ENCODE measurements around the gene CASTOR1. TPM values are rescaled to one million over a fixed set of nuclear protein-coding genes. Genes with fewer than 3 reads are reported as not detected.

The CASTOR1 gene
- total RNA-seq, 1 donor from 2014 or later: 2.4 TPM

DNA sequence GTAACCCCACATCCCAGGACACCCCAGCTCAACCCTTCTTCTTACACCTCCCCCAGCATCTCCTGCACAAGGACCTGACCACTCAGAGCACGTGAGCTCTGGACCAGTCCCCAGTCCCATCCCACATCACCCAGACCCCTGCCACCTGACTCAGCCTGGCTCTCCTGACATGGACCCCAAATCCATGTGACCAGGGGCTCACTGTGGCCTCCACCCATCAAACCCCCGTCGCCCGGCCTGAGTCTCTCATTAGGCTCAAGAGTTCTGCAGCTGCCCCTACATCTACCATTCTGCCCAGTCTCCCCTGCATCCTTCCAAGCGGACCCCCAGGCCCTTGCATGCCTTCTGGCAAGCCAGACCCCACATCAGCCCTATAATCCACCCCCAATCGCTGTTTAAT, 40.8 kb downstream of the CASTOR1 start:
- no peaks in the 10 kb centered on the region for H3K36me3 ChIP-seq (ENCODE audit: control insufficient read depth, insufficient read depth, low read length)
- no peaks in the 10 kb centered on the region for H3K27me3 ChIP-seq (ENCODE audit: control insufficient read depth, insufficient read depth, low read length)
- DNase-seq (ENCODE audit: low read depth) (no peak), FAIRE-seq (no peak)
- TF ChIP-seq, protein P1, sequence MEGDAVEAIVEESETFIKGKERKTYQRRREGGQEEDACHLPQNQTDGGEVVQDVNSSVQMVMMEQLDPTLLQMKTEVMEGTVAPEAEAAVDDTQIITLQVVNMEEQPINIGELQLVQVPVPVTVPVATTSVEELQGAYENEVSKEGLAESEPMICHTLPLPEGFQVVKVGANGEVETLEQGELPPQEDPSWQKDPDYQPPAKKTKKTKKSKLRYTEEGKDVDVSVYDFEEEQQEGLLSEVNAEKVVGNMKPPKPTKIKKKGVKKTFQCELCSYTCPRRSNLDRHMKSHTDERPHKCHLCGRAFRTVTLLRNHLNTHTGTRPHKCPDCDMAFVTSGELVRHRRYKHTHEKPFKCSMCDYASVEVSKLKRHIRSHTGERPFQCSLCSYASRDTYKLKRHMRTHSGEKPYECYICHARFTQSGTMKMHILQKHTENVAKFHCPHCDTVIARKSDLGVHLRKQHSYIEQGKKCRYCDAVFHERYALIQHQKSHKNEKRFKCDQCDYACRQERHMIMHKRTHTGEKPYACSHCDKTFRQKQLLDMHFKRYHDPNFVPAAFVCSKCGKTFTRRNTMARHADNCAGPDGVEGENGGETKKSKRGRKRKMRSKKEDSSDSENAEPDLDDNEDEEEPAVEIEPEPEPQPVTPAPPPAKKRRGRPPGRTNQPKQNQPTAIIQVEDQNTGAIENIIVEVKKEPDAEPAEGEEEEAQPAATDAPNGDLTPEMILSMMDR (IDR thresholded peaks at IDR 0.05; ENCODE audit: insufficient read depth, low read length, severe bottlenecking): no peak
- H3K4me3 ChIP-seq (ENCODE audit: low read depth, low read length): no peak overlapping the region

DNA sequence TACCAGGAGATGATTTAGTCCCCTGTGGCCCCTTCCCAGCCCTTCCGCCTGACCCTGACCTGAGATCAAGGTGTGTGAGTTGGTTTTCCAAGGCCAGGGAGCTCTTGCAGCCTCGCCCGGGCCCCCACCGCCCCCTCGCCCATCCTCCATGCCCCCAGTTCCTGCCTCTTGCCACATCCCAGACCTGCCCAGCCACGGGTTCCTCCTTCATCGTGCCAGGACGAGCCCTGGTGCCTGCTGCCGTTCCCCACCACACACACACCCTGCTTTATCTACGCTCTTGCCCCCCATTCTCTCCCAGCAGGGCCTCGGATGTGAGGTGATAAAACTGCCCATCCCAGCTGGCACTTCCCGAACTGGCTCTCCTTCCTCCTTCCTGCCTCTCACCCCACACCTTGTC, 41.3 kb downstream of the CASTOR1 start:
- FAIRE-seq: no peak
- H3K4me3 ChIP-seq (ENCODE audit: low read depth, low read length): no peak overlapping the region

DNA sequence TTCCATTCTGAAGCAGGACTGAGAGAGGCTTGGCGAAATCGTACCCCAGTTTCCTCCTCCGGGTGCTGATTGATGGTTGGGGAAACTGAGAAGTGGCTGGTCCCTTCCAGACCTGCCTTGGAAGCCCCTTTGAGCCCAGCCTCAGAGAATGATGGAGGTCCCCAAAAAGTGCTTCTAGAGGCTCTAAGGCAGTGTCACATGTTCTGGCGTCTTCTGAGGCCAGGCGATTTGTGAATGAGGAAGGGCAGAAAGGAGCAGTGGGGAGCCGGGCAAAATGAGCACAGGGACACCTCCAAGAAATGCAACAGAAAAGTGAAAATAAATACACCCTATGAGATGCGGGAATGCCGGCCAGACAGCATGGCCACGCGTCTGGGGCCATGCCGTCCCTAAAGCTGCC, 41.7 kb downstream of the CASTOR1 start:
- no peak for DNase-seq (ENCODE audit: low read depth)
- H3K4me3 ChIP-seq (ENCODE audit: low read depth, low read length): no peak overlapping the region
- no peak for FAIRE-seq

More for the DNA sequence above, 41.3 kb downstream of the CASTOR1 start:
- Histone ChIP-seq H3K27me3 (ENCODE audit: control insufficient read depth, insufficient read depth, low read length) (no peaks in the 10 kb centered on the region), H3K36me3 (ENCODE audit: control insufficient read depth, insufficient read depth, low read length) (no peaks in the 10 kb centered on the region)
- TF ChIP-seq, protein P1 (IDR thresholded peaks at IDR 0.05; ENCODE audit: insufficient read depth, low read length, severe bottlenecking): no peak
- DNase-seq (ENCODE audit: low read depth): no peak

DNA sequence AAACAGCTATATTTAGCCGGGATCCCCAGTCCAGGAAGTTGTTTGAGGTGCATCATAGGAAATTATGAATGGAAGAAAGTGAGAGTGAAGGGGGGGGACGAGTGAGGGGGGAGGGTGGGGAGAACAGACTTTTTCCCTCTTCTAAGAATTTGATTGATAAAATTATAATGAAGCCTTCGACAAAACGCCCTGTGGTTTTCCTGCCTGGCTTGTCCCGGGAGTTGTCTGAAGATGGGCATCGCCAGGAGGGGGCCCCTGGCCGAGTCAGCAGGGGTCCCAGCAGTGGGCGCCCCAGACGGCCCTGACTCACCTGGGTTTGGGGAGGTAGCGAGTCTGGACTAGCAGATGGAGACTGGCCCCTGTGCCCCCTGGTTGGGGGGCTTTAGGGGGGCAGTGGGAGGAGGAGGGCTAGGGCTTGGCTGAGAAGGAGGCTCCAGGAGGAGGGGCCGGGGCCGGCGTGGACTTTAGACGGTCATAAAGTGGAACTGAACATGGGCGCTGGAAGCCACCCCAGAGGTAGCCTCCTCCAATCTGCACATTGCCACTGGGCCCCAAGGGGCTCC, 42.4 kb downstream of the CASTOR1 start:
- DNase-seq (ENCODE audit: low read depth) (peak; percentile 46), FAIRE-seq (no peak)
- Histone ChIP-seq H3K36me3 (ENCODE audit: control insufficient read depth, insufficient read depth, low read length) (no peaks in the 10 kb centered on the region), H3K27me3 (ENCODE audit: control insufficient read depth, insufficient read depth, low read length) (no peaks in the 10 kb centered on the region), H3K4me3 (ENCODE audit: low read depth, low read length) (peak overlapping the region; percentile 60)
- TF ChIP-seq, protein P1 (IDR thresholded peaks at IDR 0.05; ENCODE audit: insufficient read depth, low read length, severe bottlenecking): no peak

More for the DNA sequence above, 41.7 kb downstream of the CASTOR1 start:
- TF ChIP-seq, protein P1 (IDR thresholded peaks at IDR 0.05; ENCODE audit: insufficient read depth, low read length, severe bottlenecking): no peak
- no peaks in the 10 kb centered on the region for H3K36me3 ChIP-seq (ENCODE audit: control insufficient read depth, insufficient read depth, low read length)
- no peaks in the 10 kb centered on the region for H3K27me3 ChIP-seq (ENCODE audit: control insufficient read depth, insufficient read depth, low read length)

DNA sequence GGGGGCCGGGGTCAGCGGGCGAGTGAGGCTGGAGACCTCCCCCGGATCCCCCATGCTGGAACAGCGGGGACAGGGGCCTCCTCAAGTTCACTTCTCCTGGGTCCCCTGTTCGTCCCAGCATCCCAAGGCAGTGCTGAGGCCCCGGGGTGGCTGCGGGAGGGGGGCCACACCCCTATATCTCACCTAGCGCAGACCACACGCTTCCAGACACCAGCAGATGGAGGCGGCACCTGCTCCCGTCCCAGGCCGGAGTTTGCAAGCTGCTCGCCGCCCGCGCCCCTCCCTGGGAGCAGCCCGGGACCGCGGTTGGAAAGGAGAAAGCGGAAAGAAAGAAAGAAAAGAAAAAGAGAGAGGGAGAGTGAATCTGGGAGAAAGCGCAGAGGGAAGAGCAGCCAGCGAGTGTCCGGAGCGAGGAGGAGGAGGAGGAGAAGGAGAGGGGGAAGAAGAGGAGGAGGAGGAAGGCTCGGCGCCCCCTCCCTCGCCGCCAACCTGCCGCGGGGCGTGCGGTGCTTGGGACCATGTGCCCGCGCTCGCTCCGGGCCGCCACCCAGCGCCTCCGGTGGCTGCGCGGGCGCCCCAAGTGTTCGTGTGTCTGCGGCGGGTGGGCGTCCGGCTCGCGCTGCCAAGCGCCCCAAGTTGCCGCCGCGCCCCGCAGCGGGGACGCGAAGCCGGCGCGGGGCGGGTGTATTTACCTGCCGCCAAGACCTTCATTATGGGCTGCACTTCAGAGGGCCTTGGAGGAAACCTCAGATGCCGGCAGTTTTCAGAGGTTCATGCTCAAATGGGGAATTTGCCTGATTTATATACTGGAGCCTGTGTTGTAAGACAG, 43.1 kb downstream of the CASTOR1 start, which contains the start of gene LIF:
Gene LIF, minus strand, starts transcription at position 775 of the 829 bp plus-strand sequence. Its CDS starts 64 bp downstream, at position 711.
- Histone ChIP-seq H3K4me3 (ENCODE audit: low read depth, low read length) (peak within 1 kb of the TSS; percentile 60), H3K27me3 (ENCODE audit: control insufficient read depth, insufficient read depth, low read length) (no peaks in the 10 kb centered on the region), H3K36me3 (ENCODE audit: control insufficient read depth, insufficient read depth, low read length) (no peaks in the 10 kb centered on the region)
- no peak for FAIRE-seq
- DNase-seq (ENCODE audit: low read depth): no peak
- TF ChIP-seq, protein P1 (IDR thresholded peaks at IDR 0.05; ENCODE audit: insufficient read depth, low read length, severe bottlenecking): peak; percentile 28

All from bronchial epithelial cell (primary cell).